HCT116 (cell line): Measurements from ENCODE around the gene CEP162. TPM values are rescaled to one million over a fixed set of nuclear protein-coding genes. Genes with fewer than 3 reads are reported as not detected.

Experiments
- ATAC-seq: fragments of 200-7000 bp; cut with Tn5 transposase; 2 replicates; pipeline ENCODE4 v1.9.1; 2020; ENCODE audit warnings: mild to moderate bottlenecking, moderate library complexity
- Bru-seq: library from RNA; stranded (reverse); fragments of 400-500 nt; gene quantifications from one replicate; lab custom pipeline; 2021; lab: Mats Ljungman, UMichigan
- BruChase-seq, 2 experiments: library from RNA; stranded (reverse); fragments of 400-500 nt; gene quantifications; one replicate each; lab custom pipeline; 2021; lab: Mats Ljungman, UMichigan
- BruUV-seq: library from RNA; stranded (reverse); fragments of 400-500 nt; replicated peaks from 2 replicates; lab custom pipeline; 2021; lab: Mats Ljungman, UMichigan
- CTCF ChIA-PET: fragments of 300-600 bp; sonication (Branson Sonifier 250); formaldehyde crosslinking; loops from one replicate; lab custom pipeline; 2021; ENCODE audit warnings: antibody characterized with exemption; lab: Charles Lee
- POLR2A ChIA-PET: fragments of 300-600, 350-600 bp; sonication (Branson Sonifier 250); formaldehyde crosslinking; loops from one replicate; lab custom pipeline; 2021; ENCODE audit warnings: antibody characterized with exemption; lab: Charles Lee
- RAD21 ChIA-PET, 2 experiments: fragments of 300-600 bp; sonication (Branson Sonifier 250); formaldehyde crosslinking; loops; one replicate each; lab custom pipeline; 2023; ENCODE audit warnings: low total read pairs in 2 of 2; ENCODE audit not compliant: uncharacterized antibody in 2 of 2, unreplicated experiment in 2 of 2, low non-redundant PET in 1 of 2; lab: Charles Lee
- DNase-seq: peaks from one replicate; pipeline ENCODE4 v3.0.0-alpha.2; 2010; ENCODE audit warnings: low read depth, low spot score
- H2AFZ ChIP-seq: fragments of 200-600 bp; shearing (Covaris generic), sonication (generic); 2 replicates; pipeline ENCODE4 v1.6.1; 2017; ENCODE audit warnings: low read depth, mixed run types, mixed read lengths, antibody characterized with exemption, low read length; ENCODE audit not compliant: poor library complexity, severe bottlenecking
- H3K27ac ChIP-seq: 2 replicates; pipeline ENCODE4 v1.5.1; 2012; ENCODE audit warnings: low read depth, low read length
- H3K27me3 ChIP-seq: fragments of 200-600 bp; sonication (generic); 2 replicates; pipeline ENCODE4 v1.6.1; 2016; ENCODE audit warnings: mixed run types, low read length, mixed read lengths; ENCODE audit not compliant: insufficient read depth
- H3K36me3 ChIP-seq, 2 experiments: fragments of 200-500 bp in 1 of 2; fragments of 200-600 bp in 1 of 2; sonication (Bioruptor generic) in 1 of 2; sonication (generic) in 1 of 2; 2 replicates each; pipeline versions ENCODE4 v1.5.1 to v1.6.1; 2014 to 2016; ENCODE audit warnings: low read length in 2 of 2, inconsistent platforms in 1 of 2, mixed read lengths in 1 of 2, mixed run types in 1 of 2; ENCODE audit not compliant: insufficient read depth in 2 of 2, control insufficient read depth in 1 of 2
- H3K4me1 ChIP-seq, 2 experiments: fragments of 200-600 bp in 1 of 2; sonication (generic) in 1 of 2; 2 replicates each; pipeline versions ENCODE4 v1.5.1 to v1.6.1; 2012 to 2017; ENCODE audit warnings: low read length in 2 of 2, inconsistent platforms in 1 of 2, mild to moderate bottlenecking in 1 of 2, mixed read lengths in 1 of 2, mixed run types in 1 of 2, moderate library complexity in 1 of 2; ENCODE audit not compliant: insufficient read depth in 2 of 2, control insufficient read depth in 1 of 2
- H3K4me2 ChIP-seq: fragments of 200-600 bp; sonication (generic); 2 replicates; pipeline ENCODE4 v1.6.1; 2017; ENCODE audit warnings: mixed run types, low read length, mixed read lengths
- H3K4me3 ChIP-seq, 2 experiments: fragments of 200-600 bp in 1 of 2; sonication (generic) in 1 of 2; replicated peaks in 1 of 2; 2 replicates each; pipeline ENCODE4 v1.5.1; 2011 to 2016; ENCODE audit warnings: low read length in 2 of 2, control low read depth in 1 of 2, low read depth in 1 of 2, mild to moderate bottlenecking in 1 of 2, mixed read lengths in 1 of 2, mixed run types in 1 of 2
- H3K79me2 ChIP-seq: fragments of 200-600 bp; sonication (generic); 2 replicates; pipeline ENCODE4 v1.6.1; 2017; ENCODE audit warnings: mild to moderate bottlenecking, mixed run types, low read length, moderate library complexity, mixed read lengths; ENCODE audit not compliant: insufficient read depth
- H3K9ac ChIP-seq: fragments of 200-600 bp; sonication (generic); 2 replicates; pipeline ENCODE4 v1.6.1; 2016; ENCODE audit warnings: low read length, mixed read lengths
- H3K9me2 ChIP-seq: fragments of 200-600 bp; sonication (generic), shearing (Covaris generic); 2 replicates; pipeline ENCODE4 v1.6.1; 2017; ENCODE audit warnings: mixed run types, mild to moderate bottlenecking, moderate library complexity; ENCODE audit not compliant: insufficient read depth
- H3K9me3 ChIP-seq, 2 experiments: fragments of 200-500 bp in 1 of 2; fragments of 200-600 bp in 1 of 2; sonication (Bioruptor generic) in 1 of 2; sonication (generic) in 1 of 2; 2 replicates each; pipeline ENCODE4 v1.6.1; 2014 to 2017; ENCODE audit warnings: low read length in 2 of 2, mixed read lengths in 2 of 2, inconsistent platforms in 1 of 2, low read depth in 1 of 2, mild to moderate bottlenecking in 1 of 2, mixed run types in 1 of 2, moderate library complexity in 1 of 2; ENCODE audit not compliant: control insufficient read depth in 1 of 2, insufficient read depth in 1 of 2
- H4K20me1 ChIP-seq: fragments of 200-600 bp; sonication (generic), shearing (Covaris generic); 2 replicates; pipeline ENCODE4 v1.6.1; 2017; ENCODE audit warnings: mixed run types, mild to moderate bottlenecking, moderate library complexity; ENCODE audit not compliant: insufficient read depth
- ATF3 ChIP-seq: IDR thresholded peaks from 2 replicates; pipeline ENCODE4 v1.6.1; 2012
- CEBPB ChIP-seq: IDR thresholded peaks from 2 replicates; pipeline ENCODE4 v1.6.1; 2012; ENCODE audit warnings: low read depth
- CTCF ChIP-seq, 3 experiments: fragments of 200-600 bp in 1 of 3; sonication (generic) in 1 of 3; IDR thresholded peaks in 2 of 3; conservative IDR thresholded peaks in 1 of 3; 2 replicates each; pipeline ENCODE4 v1.5.1; 2012 to 2017; ENCODE audit warnings: low read depth in 2 of 3, low read length in 2 of 3, antibody characterized with exemption in 1 of 3, borderline replicate concordance in 1 of 3, control low read depth in 1 of 3, mild to moderate bottlenecking in 1 of 3, mixed read lengths in 1 of 3, mixed run types in 1 of 3, moderate library complexity in 1 of 3; ENCODE audit not compliant: insufficient read depth in 1 of 3
- ELF1 ChIP-seq: IDR thresholded peaks from 2 replicates; pipeline ENCODE4 v1.6.1; 2012; ENCODE audit warnings: low read depth, borderline replicate concordance
- FOSL1 ChIP-seq: IDR thresholded peaks from 2 replicates; pipeline ENCODE4 v1.6.1; 2012; ENCODE audit warnings: low read depth
- MAX ChIP-seq: IDR thresholded peaks from 2 replicates; pipeline ENCODE4 v1.6.1; 2012
- RAD21 ChIP-seq: IDR thresholded peaks from 2 replicates; pipeline ENCODE4 v1.6.1; 2012; ENCODE audit warnings: low read depth, mild to moderate bottlenecking
- SIN3A ChIP-seq: IDR thresholded peaks from 2 replicates; pipeline ENCODE4 v1.6.1; 2012; ENCODE audit warnings: low read depth
- SRF ChIP-seq: IDR thresholded peaks from 2 replicates; pipeline ENCODE4 v1.6.1; 2012; ENCODE audit warnings: low read depth
- YY1 ChIP-seq: IDR thresholded peaks from 2 replicates; pipeline ENCODE4 v1.6.1; 2011; ENCODE audit warnings: low read length, low read depth, moderate library complexity, mild to moderate bottlenecking; ENCODE audit not compliant: insufficient replicate concordance; ENCODE audit errors: extremely low read depth
- ZFX ChIP-seq: fragments of 450-650 bp; IDR thresholded peaks from 2 replicates; pipeline ENCODE4 v1.6.1; 2017
- intact Hi-C: fragments of 100-400 bp; cut with micrococcal nuclease; formaldehyde crosslinking; loops from 2 replicates; pipeline ENCODE4 v1.10.0; 2022
- long read RNA-seq: library from polyadenylated mRNA; unstranded; transcript quantifications from one replicate; pipeline ENCODE4 v2.0.0, GENCODE V29; 2021; ENCODE audit not compliant: unreplicated experiment
- polyA plus RNA-seq: library from polyadenylated mRNA; unstranded; fragments of >200 nt; gene quantifications from 2 replicates; pipeline ENCODE4 v1.2.1, GENCODE V29; 2012; ENCODE audit warnings: missing spikeins
- total RNA-seq: library from RNA; stranded (reverse); gene quantifications from one replicate; pipeline ENCODE4 v1.2.1, GENCODE V29; 2021; ENCODE audit not compliant: unreplicated experiment

Gene CEP162
- total RNA-seq = 5.5 TPM
- polyA plus RNA-seq = 0.46 and 0.61 TPM in 2 replicates
- percentile 47 among the genes with signal in this experiment for Bru-seq, nascent RNA
- BruChase-seq, experiment 1, labeled RNA remaining after a 6-hour chase = percentile 41 among the genes with signal in this experiment
- percentile 53 among the genes with signal in this experiment for BruChase-seq, experiment 2, labeled RNA remaining after a 2-hour chase
- long read RNA-seq, partial matches to known transcripts = 2 of 7 reads
- long read RNA-seq, other reads (novel, unspliced or antisense) = 4 of 7 reads

- TF ChIP-seq ZFX (peak; percentile 77), MAX (peak; percentile 76; the same call in 1 of the 2 replicates), SIN3A (peak; percentile 58), YY1 (peak; percentile 2), FOSL1 (no peak), CEBPB (peak; percentile 87), ATF3 (no peak), RAD21 (peak; percentile 35; the same call in 1 of the 2 replicates), SRF (no peak), ELF1 (peak; percentile 94), CTCF (IDR thresholded peaks at IDR 0.05 in 2 of 3, conservative IDR thresholded peaks at IDR 0.05 in 1 of 3; ENCODE audit: borderline replicate concordance in 1 of 3, insufficient read depth in 1 of 3, low read depth in 2 of 3, low read length in 2 of 3) (peak; percentile 20 to 75 (median 67); a peak in 5 of 6 replicates)
- TF ChIP-seq, all 23 proteins: peak for 8
- peak; percentile 98 for ATAC-seq
- intact Hi-C loops = loop anchor here (2.0 to 5.0 kb wide), 2 partner anchors 739 to 1095 kb away; no protein-coding TSS in a partner anchor
These were observed at the start of gene CEP162 for GRCh38 chr6:84227434-84228197. CEP162 (minus strand) TSS chr6:84227643; CDS start chr6:84226393, 1,250 bp downstream.

More at GRCh38 chr6:84227434-84228197, at the start of gene CEP162:
- Histone ChIP-seq H3K36me3 (no peaks in the 10 kb centered on the region), H3K4me2 (peak within 1 kb of the TSS; percentile 99), H3K4me1 (peaks cover 3 to 22% of the 10 kb centered on the region in 2 experiments; a peak in 2 of 4 replicates), H4K20me1 (no peaks in the 10 kb centered on the region), H3K9ac (peak within 1 kb of the TSS; percentile 55), H3K79me2 (no peaks in the 10 kb centered on the region), H2AFZ (peak within 1 kb of the TSS; percentile 89), H3K27me3 (peaks cover 5% of the 10 kb centered on the region), H3K4me3 (peak within 1 kb of the TSS; percentile 76 to 84), H3K9me3 (no peaks in the 10 kb centered on the region), H3K27ac (peak within 1 kb of the TSS; percentile 55), H3K9me2 (no peaks in the 10 kb centered on the region)
- CTCF ChIA-PET = interaction anchor here (0.8 to 1.6 kb wide), 7 partner anchors 8 to 1162 kb away, joined by 3 to 9 read pairs (median 4); partner anchors contain the start of gene UBE3D
- peak; percentile 72 for DNase-seq
- RAD21 ChIA-PET = interaction anchor here in 1 of 2 experiments (1.0 kb wide), 1 partner anchor 613 kb away, joined by 3 read pairs; no protein-coding TSS in a partner anchor
- no TSS peak for BruUV-seq
- POLR2A ChIA-PET = no interaction called here
